ENCODE data around the gene CACNA1E.

GRCh38 chr1:181506563-181507353, 23.4 kb downstream of the CACNA1E start:
- no peak for TF ChIP-seq CTCF (conservative IDR thresholded peaks at IDR 0.05; ENCODE audit: low read depth, low read length)
- TF ChIP-seq EZH2 (IDR thresholded peaks at IDR 0.05; ENCODE audit: borderline replicate concordance, low read depth, low read length, poor library complexity, severe bottlenecking) = no peak
